Keratinocyte (primary cell): Measurements from ENCODE around the gene LRBA.

ENCODE experiments used
- EZH2 ChIP-seq: IDR thresholded peaks from one replicate; pipeline ENCODE4 v1.6.1; 2012; ENCODE audit warnings: inconsistent platforms, mild to moderate bottlenecking, low read length, moderate library complexity
- TF ChIP-seq, protein P1 (sequence below), 3 experiments: IDR thresholded peaks in 1 of 3; conservative IDR thresholded peaks in 1 of 3; optimal IDR thresholded peaks in 1 of 3; 2 replicates in 2 of 3; 3 replicates in 1 of 3; pipeline versions ENCODE3 to v1.5.1; 2011; ENCODE audit warnings: low read length in 3 of 3, mild to moderate bottlenecking in 3 of 3, moderate library complexity in 2 of 3, control low read depth in 1 of 3, inconsistent platforms in 1 of 3; ENCODE audit not compliant: insufficient read depth in 2 of 3; ENCODE audit errors: extremely low read depth in 1 of 3

DNA sequence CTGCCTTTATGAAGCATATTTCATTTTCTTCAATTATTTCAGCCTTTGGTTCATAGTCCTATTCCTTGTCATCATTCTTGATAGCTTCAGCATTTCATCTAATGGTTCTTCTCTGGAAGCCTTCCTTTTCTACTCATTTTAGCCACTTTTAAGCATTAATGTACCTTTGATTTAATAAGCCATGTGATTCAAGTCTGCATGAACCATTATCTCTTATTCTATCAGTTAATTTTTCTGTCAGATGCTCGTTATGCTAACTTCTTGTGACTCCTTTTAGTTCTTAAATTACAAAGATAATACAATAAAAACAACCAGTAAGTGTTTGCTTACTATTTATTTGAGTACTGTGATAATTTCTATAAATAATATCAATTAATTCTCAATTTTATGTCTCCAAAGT is 643.2 kb downstream of the LRBA start:
- no peak for TF ChIP-seq EZH2
- TF ChIP-seq, protein P1, sequence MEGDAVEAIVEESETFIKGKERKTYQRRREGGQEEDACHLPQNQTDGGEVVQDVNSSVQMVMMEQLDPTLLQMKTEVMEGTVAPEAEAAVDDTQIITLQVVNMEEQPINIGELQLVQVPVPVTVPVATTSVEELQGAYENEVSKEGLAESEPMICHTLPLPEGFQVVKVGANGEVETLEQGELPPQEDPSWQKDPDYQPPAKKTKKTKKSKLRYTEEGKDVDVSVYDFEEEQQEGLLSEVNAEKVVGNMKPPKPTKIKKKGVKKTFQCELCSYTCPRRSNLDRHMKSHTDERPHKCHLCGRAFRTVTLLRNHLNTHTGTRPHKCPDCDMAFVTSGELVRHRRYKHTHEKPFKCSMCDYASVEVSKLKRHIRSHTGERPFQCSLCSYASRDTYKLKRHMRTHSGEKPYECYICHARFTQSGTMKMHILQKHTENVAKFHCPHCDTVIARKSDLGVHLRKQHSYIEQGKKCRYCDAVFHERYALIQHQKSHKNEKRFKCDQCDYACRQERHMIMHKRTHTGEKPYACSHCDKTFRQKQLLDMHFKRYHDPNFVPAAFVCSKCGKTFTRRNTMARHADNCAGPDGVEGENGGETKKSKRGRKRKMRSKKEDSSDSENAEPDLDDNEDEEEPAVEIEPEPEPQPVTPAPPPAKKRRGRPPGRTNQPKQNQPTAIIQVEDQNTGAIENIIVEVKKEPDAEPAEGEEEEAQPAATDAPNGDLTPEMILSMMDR (optimal IDR thresholded peaks at IDR 0.05 in 1 of 3, IDR thresholded peaks at IDR 0.05 in 1 of 3, conservative IDR thresholded peaks at IDR 0.05 in 1 of 3; ENCODE audit: extremely low read depth in 1 of 3, insufficient read depth in 2 of 3, low read length in 3 of 3) = no peak
